HUDEP-2 (cell line): ENCODE results near the gene STIM1.

Source experiments
- DNase-seq, 76 experiments: peaks; one replicate each; lab custom pipeline; 2025; ENCODE audit not compliant: unreplicated experiment in 76 of 76; lab: John Stamatoyannopoulos, UW

STIM1 gene

GRCh38 chr11:4140067-4140636 is 284.7 kb downstream of the STIM1 start:
- no peak for DNase-seq
